Measurements from ENCODE around the gene RTN1.

Gene RTN1

GRCh38 chr14:59905188-59905587 lies 34.6 kb upstream of the RTN1 start:
- Histone ChIP-seq H3K4me3 (ENCODE audit: low read length) (no peak overlapping the region), H3K4me1 (ENCODE audit: control insufficient read depth, low read length) (no peaks in the 10 kb centered on the region), H3K4me2 (ENCODE audit: low read length) (no peak overlapping the region), H3K27me3 (ENCODE audit: control insufficient read depth, low read length) (no peaks in the 10 kb centered on the region), H3K9me3 (ENCODE audit: control insufficient read depth, insufficient read depth, low read length) (no peaks in the 10 kb centered on the region), H3F3A (ENCODE audit: control insufficient read depth, insufficient read depth) (no peaks in the 10 kb centered on the region), H4K20me1 (ENCODE audit: control insufficient read depth, insufficient read depth, low read depth, low read length) (no peaks in the 10 kb centered on the region), H3K27ac (ENCODE audit: low read depth, low read length) (no peak overlapping the region), H3K9me2 (replicated peaks; ENCODE audit: control insufficient read depth, low read length) (no peaks in the 10 kb centered on the region), H3K36me3 (ENCODE audit: control insufficient read depth, low read length) (no peaks in the 10 kb centered on the region), H3K79me2 (ENCODE audit: control insufficient read depth, low read length) (no peaks in the 10 kb centered on the region)
- TF ChIP-seq CTCF (IDR thresholded peaks at IDR 0.05; ENCODE audit: low read depth, low read length, poor library complexity, severe bottlenecking) = no peak
- no peak for TF ChIP-seq EZH2phosphoT487 (IDR thresholded peaks at IDR 0.05; ENCODE audit: borderline replicate concordance, low read length)

GRCh38 chr14:59904184-59904583 lies 33.6 kb upstream of the RTN1 start:
- Histone ChIP-seq H3F3A (ENCODE audit: control insufficient read depth, insufficient read depth) (no peaks in the 10 kb centered on the region), H3K9me3 (ENCODE audit: control insufficient read depth, insufficient read depth, low read length) (no peaks in the 10 kb centered on the region), H3K27ac (ENCODE audit: low read depth, low read length) (no peak overlapping the region), H3K4me3 (ENCODE audit: low read length) (no peak overlapping the region), H3K4me1 (ENCODE audit: control insufficient read depth, low read length) (no peaks in the 10 kb centered on the region), H3K9me2 (replicated peaks; ENCODE audit: control insufficient read depth, low read length) (no peaks in the 10 kb centered on the region), H3K27me3 (ENCODE audit: control insufficient read depth, low read length) (no peaks in the 10 kb centered on the region), H3K36me3 (ENCODE audit: control insufficient read depth, low read length) (no peaks in the 10 kb centered on the region), H3K79me2 (ENCODE audit: control insufficient read depth, low read length) (no peaks in the 10 kb centered on the region), H3K4me2 (ENCODE audit: low read length) (no peak overlapping the region), H4K20me1 (ENCODE audit: control insufficient read depth, insufficient read depth, low read depth, low read length) (no peaks in the 10 kb centered on the region)
- TF ChIP-seq CTCF (IDR thresholded peaks at IDR 0.05; ENCODE audit: low read depth, low read length, poor library complexity, severe bottlenecking) = no peak
- no peak for TF ChIP-seq EZH2phosphoT487 (IDR thresholded peaks at IDR 0.05; ENCODE audit: borderline replicate concordance, low read length)

GRCh38 chr14:59900556-59900955 lies 30.0 kb upstream of the RTN1 start:
- Histone ChIP-seq H3K4me2 (ENCODE audit: low read length) (no peak overlapping the region), H3K27ac (ENCODE audit: low read depth, low read length) (no peak overlapping the region), H3K36me3 (ENCODE audit: control insufficient read depth, low read length) (no peaks in the 10 kb centered on the region)

More at GRCh38 chr14:59900556-59900955, 30.0 kb upstream of the RTN1 start:
- no peaks in the 10 kb centered on the region for H4K20me1 ChIP-seq (ENCODE audit: control insufficient read depth, insufficient read depth, low read depth, low read length)
- H3F3A ChIP-seq (ENCODE audit: control insufficient read depth, insufficient read depth) = no peaks in the 10 kb centered on the region
- H3K27me3 ChIP-seq (ENCODE audit: control insufficient read depth, low read length) = peaks cover 17% of the 10 kb centered on the region
- no peaks in the 10 kb centered on the region for H3K79me2 ChIP-seq (ENCODE audit: control insufficient read depth, low read length)
- TF ChIP-seq CTCF (IDR thresholded peaks at IDR 0.05; ENCODE audit: low read depth, low read length, poor library complexity, severe bottlenecking) = no peak
- no peak for TF ChIP-seq EZH2phosphoT487 (IDR thresholded peaks at IDR 0.05; ENCODE audit: borderline replicate concordance, low read length)
- H3K4me1 ChIP-seq (ENCODE audit: control insufficient read depth, low read length) = no peaks in the 10 kb centered on the region
- H3K9me2 ChIP-seq (replicated peaks; ENCODE audit: control insufficient read depth, low read length) = no peaks in the 10 kb centered on the region
- no peaks in the 10 kb centered on the region for H3K9me3 ChIP-seq (ENCODE audit: control insufficient read depth, insufficient read depth, low read length)
- H3K4me3 ChIP-seq (ENCODE audit: low read length) = no peak overlapping the region
